Ovary (tissue), 3 donors: ENCODE measurements around the gene CCDC187.

ENCODE experiments used
- EP300 ChIP-seq: sonication (generic); formaldehyde crosslinking; IDR thresholded peaks from one replicate; pipeline ENCODE4 v1.6.1; 2017; ENCODE audit warnings: antibody characterized with exemption
- TF ChIP-seq, protein P1 (sequence below), 3 donors: fragments of 450-650 bp in 2 of 3; fragments of 200-600 bp in 1 of 3; IDR thresholded peaks; one replicate each; pipeline versions ENCODE4 v1.5.1 to v1.8.0; 2016 to 2022; ENCODE audit warnings: antibody characterized with exemption in 3 of 3, mild to moderate bottlenecking in 1 of 3
- donor health status: DM: no; HTN: no; CAD: no.

DNA sequence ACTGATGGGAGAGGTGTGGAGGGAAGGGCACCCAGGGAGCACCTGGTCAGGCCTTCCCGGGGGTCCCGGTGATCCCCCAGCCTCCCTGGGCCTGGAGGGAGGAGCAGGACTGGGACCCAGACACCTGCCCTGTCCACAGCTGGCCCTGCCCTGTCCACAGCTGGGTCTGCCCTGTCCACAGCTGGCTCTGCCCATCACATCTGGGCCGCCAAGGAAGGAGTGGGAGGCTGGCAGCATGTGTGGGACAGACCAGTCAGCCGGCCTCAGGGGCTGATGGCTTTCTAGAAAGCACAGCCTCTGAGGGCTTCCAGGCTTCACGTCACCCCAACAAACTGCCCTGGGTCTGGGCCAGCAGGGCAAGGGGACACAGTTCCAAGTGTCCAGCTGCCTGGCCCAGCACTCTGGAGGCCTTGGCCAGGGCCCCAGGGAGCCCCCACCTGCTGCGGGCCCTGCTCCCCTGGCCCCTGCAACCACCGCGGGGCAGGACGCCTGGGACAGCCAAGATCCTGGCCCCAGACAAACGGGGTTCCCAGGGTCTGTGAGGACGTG lies 47.4 kb upstream of the CCDC187 start:
- TF ChIP-seq, protein P1, sequence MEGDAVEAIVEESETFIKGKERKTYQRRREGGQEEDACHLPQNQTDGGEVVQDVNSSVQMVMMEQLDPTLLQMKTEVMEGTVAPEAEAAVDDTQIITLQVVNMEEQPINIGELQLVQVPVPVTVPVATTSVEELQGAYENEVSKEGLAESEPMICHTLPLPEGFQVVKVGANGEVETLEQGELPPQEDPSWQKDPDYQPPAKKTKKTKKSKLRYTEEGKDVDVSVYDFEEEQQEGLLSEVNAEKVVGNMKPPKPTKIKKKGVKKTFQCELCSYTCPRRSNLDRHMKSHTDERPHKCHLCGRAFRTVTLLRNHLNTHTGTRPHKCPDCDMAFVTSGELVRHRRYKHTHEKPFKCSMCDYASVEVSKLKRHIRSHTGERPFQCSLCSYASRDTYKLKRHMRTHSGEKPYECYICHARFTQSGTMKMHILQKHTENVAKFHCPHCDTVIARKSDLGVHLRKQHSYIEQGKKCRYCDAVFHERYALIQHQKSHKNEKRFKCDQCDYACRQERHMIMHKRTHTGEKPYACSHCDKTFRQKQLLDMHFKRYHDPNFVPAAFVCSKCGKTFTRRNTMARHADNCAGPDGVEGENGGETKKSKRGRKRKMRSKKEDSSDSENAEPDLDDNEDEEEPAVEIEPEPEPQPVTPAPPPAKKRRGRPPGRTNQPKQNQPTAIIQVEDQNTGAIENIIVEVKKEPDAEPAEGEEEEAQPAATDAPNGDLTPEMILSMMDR (IDR thresholded peaks at IDR 0.05) = no peak
- no peak for TF ChIP-seq EP300
